Measurements from ENCODE around the gene SYT3. TPM values are rescaled to one million over a fixed set of nuclear protein-coding genes. Genes with fewer than 3 reads are reported as not detected.

Gene SYT3
- total RNA-seq, 1 experiment from 2014 or later = 1.8 TPM

- ChIA-PET CTCF (no interaction called here), POLR2A (ENCODE audit: low non-redundant PET) (interaction anchor here (0.7 kb wide), 1 partner anchor 92 kb away, joined by 12 read pairs; the partner anchor contains the start of gene JOSD2)
- TF ChIP-seq EZH2 (IDR thresholded peaks at IDR 0.05; ENCODE audit: borderline replicate concordance, low read depth, low read length, poor library complexity, severe bottlenecking) (no peak), CTCF (conservative IDR thresholded peaks at IDR 0.05; ENCODE audit: low read depth, low read length) (no peak)
- H3K27ac ChIP-seq (ENCODE audit: low read depth, low read length, poor library complexity, severe bottlenecking) = no peak overlapping the region
- intact Hi-C loops (cut with micrococcal nuclease; ENCODE audit: unreplicated experiment) = no loop called here
- no TSS peak for BruUV-seq (replicated peaks)
- no peak overlapping the region for H3K4me3 ChIP-seq (ENCODE audit: low read depth, low read length, poor library complexity, severe bottlenecking)
- no peaks in the 10 kb centered on the region for H3K9me3 ChIP-seq (ENCODE audit: low read depth, low read length, poor library complexity, severe bottlenecking)
- peaks cover 9% of the 10 kb centered on the region for H3K27me3 ChIP-seq (replicated peaks; ENCODE audit: insufficient read depth, low read depth, low read length, poor library complexity)
- H3K36me3 ChIP-seq (ENCODE audit: insufficient read depth, low read length, poor library complexity, severe bottlenecking) = no peaks in the 10 kb centered on the region
- peaks cover 5% of the 10 kb centered on the region for H3K4me1 ChIP-seq (ENCODE audit: insufficient read depth, low read length, poor library complexity, severe bottlenecking)
- DNase-seq (ENCODE audit: low spot score) = no peak
These were observed 36.7 kb downstream of the SYT3 start for GRCh38 chr19:50602935-50603334.

GRCh38 chr19:50602496-50602895 is 37.2 kb downstream of the SYT3 start:
- intact Hi-C loops (cut with micrococcal nuclease; ENCODE audit: unreplicated experiment) = no loop called here
- Histone ChIP-seq H3K4me3 (ENCODE audit: low read depth, low read length, poor library complexity, severe bottlenecking) (no peak overlapping the region), H3K27me3 (replicated peaks; ENCODE audit: insufficient read depth, low read depth, low read length, poor library complexity) (peaks cover 9% of the 10 kb centered on the region), H3K36me3 (ENCODE audit: insufficient read depth, low read length, poor library complexity, severe bottlenecking) (no peaks in the 10 kb centered on the region), H3K9me3 (ENCODE audit: low read depth, low read length, poor library complexity, severe bottlenecking) (no peaks in the 10 kb centered on the region), H3K4me1 (ENCODE audit: insufficient read depth, low read length, poor library complexity, severe bottlenecking) (peaks cover 3% of the 10 kb centered on the region), H3K27ac (ENCODE audit: low read depth, low read length, poor library complexity, severe bottlenecking) (no peak overlapping the region)
- DNase-seq (ENCODE audit: low spot score) = no peak
- BruUV-seq (replicated peaks) = no TSS peak
- CTCF ChIA-PET = no interaction called here
- no peak for TF ChIP-seq EZH2 (IDR thresholded peaks at IDR 0.05; ENCODE audit: borderline replicate concordance, low read depth, low read length, poor library complexity, severe bottlenecking)
- TF ChIP-seq CTCF (conservative IDR thresholded peaks at IDR 0.05; ENCODE audit: low read depth, low read length) = no peak
- POLR2A ChIA-PET (ENCODE audit: low non-redundant PET) = no interaction called here

- no peak for TF ChIP-seq CTCF (conservative IDR thresholded peaks at IDR 0.05; ENCODE audit: low read depth, low read length)
- no peak for TF ChIP-seq EZH2 (IDR thresholded peaks at IDR 0.05; ENCODE audit: borderline replicate concordance, low read depth, low read length, poor library complexity, severe bottlenecking)
- H3K27ac ChIP-seq (ENCODE audit: low read depth, low read length, poor library complexity, severe bottlenecking) = no peak overlapping the region
- no peaks in the 10 kb centered on the region for H3K36me3 ChIP-seq (ENCODE audit: insufficient read depth, low read length, poor library complexity, severe bottlenecking)
- intact Hi-C loops (cut with micrococcal nuclease; ENCODE audit: unreplicated experiment) = no loop called here
- no peaks in the 10 kb centered on the region for H3K9me3 ChIP-seq (ENCODE audit: low read depth, low read length, poor library complexity, severe bottlenecking)
- ChIA-PET CTCF (no interaction called here), POLR2A (ENCODE audit: low non-redundant PET) (interaction anchor here (0.6 kb wide), 1 partner anchor 68 kb away, joined by 4 read pairs; no protein-coding TSS in a partner anchor)
- H3K4me1 ChIP-seq (ENCODE audit: insufficient read depth, low read length, poor library complexity, severe bottlenecking) = no peaks in the 10 kb centered on the region
- H3K27me3 ChIP-seq (replicated peaks; ENCODE audit: insufficient read depth, low read depth, low read length, poor library complexity) = peaks cover 9% of the 10 kb centered on the region
- no TSS peak for BruUV-seq (replicated peaks)
- H3K4me3 ChIP-seq (ENCODE audit: low read depth, low read length, poor library complexity, severe bottlenecking) = no peak overlapping the region
- DNase-seq (ENCODE audit: low spot score) = no peak
These were observed 37.6 kb downstream of the SYT3 start for GRCh38 chr19:50602089-50602422.
